ENCODE data around the gene PSG11. TPM values are rescaled to one million over a fixed set of nuclear protein-coding genes. Genes with fewer than 3 reads are reported as not detected.
"Not testable (repeated sequence)": the region's sequence is repeated elsewhere in the genome, so short reads cannot be mapped to it uniquely, and the experiment has no call there.

The PSG11 gene
- not detected in 2 replicates for total RNA-seq (2014; rRNA removed; shearing (Covaris generic); ENCODE audit: low replicate concordance)

GRCh38 chr19:43026369-43026768 is at the start of gene PSG11:
TSS of gene PSG11 (minus strand) at chr19:43026469. CDS start at chr19:43026372, 97 bp downstream.
- in situ Hi-C loops (cut with HindIII; ENCODE audit: low pct_unique_long_range_greater_than_20kb, low sequenced_read_pairs); DNase-seq (ENCODE audit: low read depth): not testable (repeated sequence)

- DNase-seq (ENCODE audit: low read depth); in situ Hi-C loops (cut with HindIII; ENCODE audit: low pct_unique_long_range_greater_than_20kb, low sequenced_read_pairs): not testable (repeated sequence)
Measured at GRCh38 chr19:43062418-43062817, 36.1 kb upstream of the PSG11 start.

- DNase-seq (ENCODE audit: low read depth); in situ Hi-C loops (cut with HindIII; ENCODE audit: low pct_unique_long_range_greater_than_20kb, low sequenced_read_pairs): not testable (repeated sequence)
Measured at GRCh38 chr19:43061326-43061725, 35.1 kb upstream of the PSG11 start.

- in situ Hi-C loops (cut with HindIII; ENCODE audit: low pct_unique_long_range_greater_than_20kb, low sequenced_read_pairs); DNase-seq (ENCODE audit: low read depth): not testable (repeated sequence)
Measured at GRCh38 chr19:43060254-43060653, 34.0 kb upstream of the PSG11 start.

- DNase-seq (ENCODE audit: low read depth); in situ Hi-C loops (cut with HindIII; ENCODE audit: low pct_unique_long_range_greater_than_20kb, low sequenced_read_pairs): not testable (repeated sequence)
Measured at GRCh38 chr19:43059482-43059881, 33.2 kb upstream of the PSG11 start.

- in situ Hi-C loops (cut with HindIII; ENCODE audit: low pct_unique_long_range_greater_than_20kb, low sequenced_read_pairs); DNase-seq (ENCODE audit: low read depth): not testable (repeated sequence)
Measured at GRCh38 chr19:43058440-43058839, 32.2 kb upstream of the PSG11 start.

- in situ Hi-C loops (cut with HindIII; ENCODE audit: low pct_unique_long_range_greater_than_20kb, low sequenced_read_pairs); DNase-seq (ENCODE audit: low read depth): not testable (repeated sequence)
Measured at GRCh38 chr19:43047966-43048365, 21.7 kb upstream of the PSG11 start.

- DNase-seq (ENCODE audit: low read depth); in situ Hi-C loops (cut with HindIII; ENCODE audit: low pct_unique_long_range_greater_than_20kb, low sequenced_read_pairs): not testable (repeated sequence)
Measured at GRCh38 chr19:43046578-43046977, 20.3 kb upstream of the PSG11 start.

- DNase-seq (ENCODE audit: low read depth); in situ Hi-C loops (cut with HindIII; ENCODE audit: low pct_unique_long_range_greater_than_20kb, low sequenced_read_pairs): not testable (repeated sequence)
Measured at GRCh38 chr19:43043492-43044180, 17.4 kb upstream of the PSG11 start.

- in situ Hi-C loops (cut with HindIII; ENCODE audit: low pct_unique_long_range_greater_than_20kb, low sequenced_read_pairs); DNase-seq (ENCODE audit: low read depth): not testable (repeated sequence)
Measured at GRCh38 chr19:43031645-43032044, 5.4 kb upstream of the PSG11 start.

GRCh38 chr19:43028866-43029265 is 2.6 kb upstream of the PSG11 start:
- DNase-seq (ENCODE audit: low read depth): no peak
- in situ Hi-C loops (cut with HindIII; ENCODE audit: low pct_unique_long_range_greater_than_20kb, low sequenced_read_pairs): no loop called here

- in situ Hi-C loops (cut with HindIII; ENCODE audit: low pct_unique_long_range_greater_than_20kb, low sequenced_read_pairs); DNase-seq (ENCODE audit: low read depth): not testable (repeated sequence)
Measured at GRCh38 chr19:43027985-43028384, 1.7 kb upstream of the PSG11 start.

GRCh38 chr19:43027061-43027460 is 792 bp upstream of the PSG11 start:
- DNase-seq (ENCODE audit: low read depth): not testable (repeated sequence)

GRCh38 chr19:43022098-43022497 is 4.2 kb downstream of the PSG11 start:
- in situ Hi-C loops (cut with HindIII; ENCODE audit: low pct_unique_long_range_greater_than_20kb, low sequenced_read_pairs): not testable (repeated sequence)
- DNase-seq (ENCODE audit: low read depth): peak; percentile 67

More at GRCh38 chr19:43027061-43027460, 792 bp upstream of the PSG11 start:
- in situ Hi-C loops (cut with HindIII; ENCODE audit: low pct_unique_long_range_greater_than_20kb, low sequenced_read_pairs): not testable (repeated sequence)

- peak; percentile 80 for DNase-seq (ENCODE audit: low read depth)
- in situ Hi-C loops (cut with HindIII; ENCODE audit: low pct_unique_long_range_greater_than_20kb, low sequenced_read_pairs): not testable (repeated sequence)
Measured at GRCh38 chr19:43021629-43022028, 4.6 kb downstream of the PSG11 start.

- DNase-seq (ENCODE audit: low read depth): not testable (repeated sequence)
Measured at GRCh38 chr19:43019588-43019987, 6.7 kb downstream of the PSG11 start.

GRCh38 chr19:43005841-43006240 is 20.4 kb downstream of the PSG11 start:
- DNase-seq (ENCODE audit: low read depth); in situ Hi-C loops (cut with HindIII; ENCODE audit: low pct_unique_long_range_greater_than_20kb, low sequenced_read_pairs): not testable (repeated sequence)

More at GRCh38 chr19:43019588-43019987, 6.7 kb downstream of the PSG11 start:
- in situ Hi-C loops (cut with HindIII; ENCODE audit: low pct_unique_long_range_greater_than_20kb, low sequenced_read_pairs): not testable (repeated sequence)

- DNase-seq (ENCODE audit: low read depth): not testable (repeated sequence)
Measured at GRCh38 chr19:43004846-43005245, 21.4 kb downstream of the PSG11 start.

GRCh38 chr19:43003634-43004033 is 22.6 kb downstream of the PSG11 start:
- in situ Hi-C loops (cut with HindIII; ENCODE audit: low pct_unique_long_range_greater_than_20kb, low sequenced_read_pairs); DNase-seq (ENCODE audit: low read depth): not testable (repeated sequence)

More at GRCh38 chr19:43004846-43005245, 21.4 kb downstream of the PSG11 start:
- in situ Hi-C loops (cut with HindIII; ENCODE audit: low pct_unique_long_range_greater_than_20kb, low sequenced_read_pairs): not testable (repeated sequence)

Measured in Caki2 (cell line).